ENCODE data around the gene MAOB.

- TF ChIP-seq CTCF (IDR thresholded peaks at IDR 0.05): no peak
- TF ChIP-seq POLR2A (IDR thresholded peaks at IDR 0.05): peak in 1 of 2 donors; percentile 41
Measured at GRCh38 chrX:43882294-43882681, at the start of gene MAOB.
